Measurements from ENCODE around the gene CAPS2. TPM values are rescaled to one million over a fixed set of nuclear protein-coding genes. Genes with fewer than 3 reads are reported as not detected.

CAPS2 gene
- total RNA-seq, 1 donor from 2014 or later, result 6.4 TPM

- peak; percentile 75 for DNase-seq (ENCODE audit: low spot score)
Measured at GRCh38 chr12:75305412-75306332, 24.5 kb downstream of the CAPS2 start.

GRCh38 chr12:75302781-75303180 is 27.3 kb downstream of the CAPS2 start:
- DNase-seq (ENCODE audit: low spot score), result no peak

DNA sequence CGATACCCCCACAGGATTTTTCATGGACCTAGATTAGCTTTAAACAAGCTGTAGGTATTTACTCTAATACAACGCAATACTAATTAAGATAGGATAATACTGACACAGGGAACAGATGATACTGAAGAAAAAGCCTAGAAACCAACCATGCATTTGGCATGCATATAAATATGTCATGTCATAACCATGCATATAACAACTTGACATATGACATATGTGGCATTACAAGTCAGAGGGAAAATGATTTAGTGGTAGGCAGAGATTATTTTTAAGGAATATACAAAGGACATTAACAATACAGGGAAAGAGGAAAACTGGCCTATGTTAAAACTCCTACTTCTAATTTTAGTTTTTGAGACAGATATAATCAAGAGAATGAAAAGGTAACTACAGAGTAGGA is 27.9 kb downstream of the CAPS2 start:
- no peak for DNase-seq (ENCODE audit: low spot score)

DNA sequence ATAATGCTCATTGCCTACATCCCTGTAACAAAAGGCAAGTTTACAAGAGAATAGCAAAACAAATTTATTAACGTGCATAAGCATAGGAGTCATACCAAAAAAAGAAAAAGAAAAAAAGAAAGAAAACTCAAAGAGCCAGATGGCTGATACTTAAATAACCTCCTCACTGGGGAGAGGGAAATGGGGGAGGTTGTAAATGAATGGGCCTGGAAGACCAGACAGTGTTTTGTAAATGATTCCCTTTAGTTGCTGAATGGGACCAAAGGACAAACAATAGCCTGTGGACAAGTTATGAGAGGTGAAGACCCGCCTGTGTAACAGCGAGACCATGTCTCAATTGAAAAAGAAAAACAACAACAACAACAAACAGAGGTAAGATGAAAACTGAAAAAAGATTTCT is 35.3 kb downstream of the CAPS2 start:
- no peak for DNase-seq (ENCODE audit: low spot score)

GRCh38 chr12:75294336-75294735 is 35.8 kb downstream of the CAPS2 start:
- no peak for DNase-seq (ENCODE audit: low spot score)

GRCh38 chr12:75291014-75291413 is 39.1 kb downstream of the CAPS2 start:
- DNase-seq (ENCODE audit: low spot score), result no peak

GRCh38 chr12:75289753-75290152 is 40.4 kb downstream of the CAPS2 start:
- no peak for DNase-seq (ENCODE audit: low spot score)

DNA sequence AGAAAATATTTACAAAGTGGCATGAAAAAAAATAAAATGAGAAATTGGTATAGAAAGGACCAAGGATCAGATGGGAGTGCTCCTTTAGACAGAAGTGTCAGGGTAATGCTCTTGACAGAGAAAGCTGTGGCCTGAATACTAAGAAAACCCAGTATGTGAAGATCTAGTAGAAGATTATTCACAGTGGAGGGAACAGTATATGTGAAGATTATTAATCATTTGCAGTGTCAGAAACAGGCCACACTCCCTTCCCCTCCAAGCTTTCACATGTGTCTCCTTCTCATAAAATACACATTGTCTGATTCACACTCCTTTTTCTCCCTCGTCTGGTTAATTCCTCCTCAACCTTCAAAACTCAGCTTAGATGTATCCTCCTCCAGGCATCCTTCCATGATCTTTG is 41.3 kb downstream of the CAPS2 start:
- no peak for DNase-seq (ENCODE audit: low spot score)

DNA sequence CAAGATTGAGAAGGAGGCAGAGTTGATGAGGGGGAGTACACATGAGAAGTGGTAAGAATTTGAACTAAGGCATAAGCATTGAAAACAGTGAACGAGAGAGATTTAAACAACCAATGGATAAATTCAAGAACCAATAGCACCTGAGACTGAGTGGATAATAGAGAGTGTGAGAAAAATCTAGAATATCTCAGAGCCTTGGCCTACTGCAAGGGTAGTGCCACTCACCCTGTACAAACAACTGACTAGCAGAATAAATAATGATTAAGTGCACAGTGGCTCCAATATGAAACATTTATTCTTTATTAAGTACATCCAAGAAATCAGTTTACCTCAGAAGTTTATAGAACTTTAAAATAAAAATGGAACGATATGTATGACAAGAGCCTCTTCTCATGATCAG is 54.4 kb downstream of the CAPS2 start:
- no peak for DNase-seq (ENCODE audit: low spot score)

- DNase-seq (ENCODE audit: low spot score), result no peak
Measured at GRCh38 chr12:75271576-75271975, 58.5 kb downstream of the CAPS2 start.

DNA sequence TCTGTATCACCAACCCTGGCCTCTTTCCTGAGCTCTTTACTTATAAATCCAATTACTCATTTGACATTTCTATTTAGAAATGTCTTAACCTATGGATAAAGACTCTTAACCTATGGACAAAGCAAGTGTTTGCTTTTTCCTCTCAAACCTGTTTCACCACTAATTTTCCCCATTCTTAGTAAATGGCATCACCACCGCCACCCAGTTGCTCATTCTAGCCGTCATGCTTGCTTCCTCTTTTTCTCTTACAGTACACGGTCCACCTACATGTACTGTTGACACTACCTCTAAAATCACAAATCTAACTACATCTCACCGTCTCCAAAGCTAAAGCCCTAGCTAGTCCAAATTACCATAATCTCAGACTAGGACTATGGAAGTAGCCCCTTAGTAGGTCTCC is 60.0 kb downstream of the CAPS2 start:
- no peak for DNase-seq (ENCODE audit: low spot score)

- no peak for DNase-seq (ENCODE audit: low spot score)
Measured at GRCh38 chr12:75269209-75269608, 60.9 kb downstream of the CAPS2 start.

DNA sequence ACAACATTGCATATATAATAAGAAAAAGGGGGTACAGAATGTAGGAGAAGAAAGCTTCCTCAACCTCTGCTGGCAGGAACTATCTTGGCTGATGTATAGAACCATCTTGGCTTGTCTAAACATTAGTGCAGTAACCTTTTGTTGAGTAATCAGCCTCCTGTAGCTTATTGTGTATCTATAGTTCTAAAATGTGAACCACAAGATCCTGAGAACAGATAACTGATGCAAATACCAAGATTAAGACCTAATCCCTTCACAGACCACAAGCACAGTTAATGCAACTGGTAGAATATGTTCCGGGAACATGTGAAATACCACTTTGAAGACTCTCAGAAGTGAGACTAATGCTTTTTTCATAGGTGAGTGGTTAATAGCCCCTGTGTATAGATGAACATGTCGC is 69.8 kb downstream of the CAPS2 start:
- no peak for DNase-seq (ENCODE audit: low spot score)

GRCh38 chr12:75259143-75259542 is 71.0 kb downstream of the CAPS2 start:
- no peak for DNase-seq (ENCODE audit: low spot score)

GRCh38 chr12:75257510-75257909 is 72.6 kb downstream of the CAPS2 start:
- no peak for DNase-seq (ENCODE audit: low spot score)

DNA sequence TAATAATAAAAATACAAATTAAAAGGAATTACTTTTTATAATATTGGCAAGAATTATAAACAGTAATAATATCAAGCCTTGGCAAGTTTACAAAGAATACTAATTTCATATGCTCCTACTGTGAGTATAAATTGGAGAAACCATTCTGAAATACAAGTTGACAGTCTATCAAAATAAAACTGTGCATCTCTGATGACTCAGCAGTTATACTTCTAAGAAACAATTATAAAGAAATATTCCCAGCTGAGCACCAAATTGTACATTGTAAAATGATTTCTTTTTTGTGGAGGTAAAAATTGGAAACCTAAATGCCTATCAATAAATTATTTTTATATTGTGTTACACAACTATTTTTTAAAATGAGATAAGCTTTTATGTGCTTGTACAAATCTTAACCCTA is 85.0 kb downstream of the CAPS2 start:
- DNase-seq (ENCODE audit: low spot score), result no peak

GRCh38 chr12:75239987-75240386 is 90.1 kb downstream of the CAPS2 start:
- no peak for DNase-seq (ENCODE audit: low spot score)

DNA sequence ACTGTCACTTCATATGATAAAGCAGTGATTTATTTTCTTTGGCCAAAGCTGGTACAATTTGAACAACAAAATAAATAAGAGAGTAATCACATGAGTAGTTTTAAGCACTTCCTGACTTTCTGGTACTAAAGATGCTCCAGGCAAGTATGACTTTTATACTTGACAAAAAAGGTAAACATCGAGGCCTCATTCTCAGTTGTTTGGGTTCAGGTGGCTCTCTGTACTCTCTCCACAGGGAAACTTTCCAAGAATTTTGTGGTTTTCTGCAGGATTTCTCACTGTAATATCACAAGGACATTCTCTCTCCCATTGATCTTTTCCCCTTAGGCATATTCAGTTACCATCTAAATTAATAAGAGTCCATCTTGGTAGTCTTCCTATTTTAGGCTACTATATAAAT is 93.9 kb downstream of the CAPS2 start:
- DNase-seq (ENCODE audit: low spot score), result no peak

DNA sequence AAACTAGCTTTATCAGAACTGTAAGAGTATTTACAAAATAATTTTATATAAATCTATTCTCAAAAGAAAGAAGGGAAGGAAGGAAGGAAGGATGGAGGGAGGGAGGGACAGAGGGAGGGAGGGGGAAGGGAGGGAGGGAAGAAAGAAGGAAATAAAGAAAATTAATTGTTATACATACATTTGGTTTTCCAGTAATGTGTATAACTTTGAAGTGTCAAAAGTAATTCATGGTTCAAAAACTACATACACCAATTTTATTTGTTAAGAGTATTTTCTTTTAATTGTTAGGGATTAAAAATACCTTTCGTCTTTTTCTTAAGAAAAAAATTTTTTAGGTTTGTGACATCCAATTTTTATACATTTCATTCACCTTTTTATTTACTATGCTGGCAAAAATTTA is 103.0 kb downstream of the CAPS2 start:
- no peak for DNase-seq (ENCODE audit: low spot score)
